CD4-positive, alpha-beta T cell treated with Interleukin-10 for 1 hour (primary cell): ENCODE results near the gene TRDMT1.
"Not testable (repeated sequence)": the region's sequence is repeated elsewhere in the genome, so short reads cannot be mapped to it uniquely, and the experiment has no call there.

ENCODE experiments used
- DNase-seq: peaks from one replicate; pipeline ENCODE4 v3.0.0-alpha.2; 2020

The TRDMT1 gene

GRCh38 chr10:17125206-17125893 is 76.1 kb downstream of the TRDMT1 start:
- DNase-seq, result no peak

DNA sequence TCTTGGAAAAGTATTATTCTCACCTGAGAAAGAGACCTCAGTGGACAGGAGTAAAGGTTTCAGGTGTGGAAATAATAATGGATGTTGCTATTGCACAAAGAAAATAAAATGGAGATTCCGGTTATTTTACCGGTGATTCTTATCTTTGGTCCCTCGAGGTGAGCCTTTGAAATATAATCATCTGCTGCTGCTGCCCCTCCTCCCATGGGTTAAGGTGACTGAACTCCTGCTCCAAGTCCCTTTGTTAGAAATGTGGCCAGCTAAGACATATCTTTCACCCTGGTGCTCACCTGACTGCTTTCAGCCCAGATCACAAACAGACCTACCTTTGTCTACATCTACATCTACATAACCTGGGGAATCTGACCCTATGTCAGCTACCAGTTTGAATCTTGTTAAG is 77.5 kb downstream of the TRDMT1 start:
- DNase-seq, result no peak

DNA sequence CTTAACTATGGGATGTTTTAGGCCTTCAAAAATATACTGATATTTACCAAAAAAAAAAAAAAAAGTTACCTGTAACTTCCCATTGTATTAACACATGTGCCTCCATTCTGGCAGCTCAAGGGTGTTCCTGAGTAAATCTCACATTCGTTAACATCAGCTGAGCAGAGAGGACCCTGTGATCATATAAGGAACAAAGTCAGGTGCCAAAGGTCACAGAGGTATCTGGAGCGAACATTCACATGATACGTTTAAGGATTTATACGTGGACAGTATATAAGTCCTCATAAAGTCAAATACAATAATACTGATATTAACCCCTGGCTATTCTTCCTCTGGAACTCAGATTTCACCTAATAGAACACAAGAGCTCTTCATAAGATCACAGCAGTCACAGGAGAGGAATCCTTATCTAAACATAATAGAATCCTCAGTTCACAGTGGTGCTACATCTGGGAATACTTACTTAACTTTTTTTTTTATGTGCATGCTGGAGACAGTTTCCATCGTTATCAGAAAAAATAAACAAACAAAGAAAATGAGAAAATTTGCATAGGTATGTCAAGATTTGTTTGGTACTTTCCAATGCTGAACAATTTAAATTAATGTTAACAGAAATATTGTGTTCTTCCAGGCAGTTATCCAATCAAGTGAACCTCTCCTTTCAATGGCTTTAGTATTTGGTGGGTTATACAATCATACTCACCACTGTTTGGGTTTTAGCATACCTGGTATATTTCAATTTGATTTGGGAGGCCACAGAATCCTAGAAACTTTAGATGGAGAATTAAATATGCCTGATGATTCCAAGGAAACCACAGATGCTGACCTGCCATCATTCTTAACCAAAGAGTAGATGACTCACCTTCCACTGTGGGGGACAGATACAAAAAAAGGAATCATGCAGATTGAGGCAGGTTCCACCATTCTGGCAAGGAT is 78.5 kb downstream of the TRDMT1 start:
- DNase-seq, result no peak

DNA sequence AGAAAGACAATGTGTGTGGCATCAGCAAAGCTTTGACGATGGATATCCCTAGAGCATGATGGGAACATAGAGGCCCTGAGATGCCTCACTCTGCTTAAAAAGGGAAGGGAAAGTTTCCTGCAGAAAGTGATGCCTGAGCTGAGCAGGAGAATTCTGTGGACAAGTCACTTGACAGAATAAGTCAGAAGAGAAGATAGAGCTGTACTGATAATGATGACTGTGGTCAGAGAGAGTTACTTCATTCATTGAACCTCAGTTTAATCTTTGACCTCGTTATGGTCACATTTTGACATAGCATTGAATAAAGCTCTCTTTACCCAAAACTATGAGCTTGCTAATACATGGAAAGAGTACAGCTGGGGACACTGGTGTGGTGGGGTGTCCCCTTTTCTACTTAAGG is 79.4 kb downstream of the TRDMT1 start:
- no peak for DNase-seq

DNA sequence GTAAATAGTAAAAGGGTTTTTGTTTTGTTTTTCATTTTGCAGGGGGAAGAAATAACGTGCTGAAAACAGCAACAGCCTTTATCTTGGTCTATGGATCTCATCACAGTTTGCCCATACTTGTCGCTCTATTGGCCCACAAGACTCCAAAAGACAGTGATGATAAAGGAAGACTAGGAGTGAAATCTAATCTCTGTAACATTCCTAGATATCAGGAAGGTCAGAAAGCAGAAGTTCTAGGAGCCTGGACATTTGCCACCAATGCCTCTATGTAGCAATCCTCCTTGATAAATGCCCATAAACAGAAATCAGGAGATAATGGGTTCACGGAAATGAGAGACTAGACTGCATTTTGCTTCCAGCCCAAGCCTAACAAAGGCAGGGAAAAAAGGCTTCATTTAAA is 80.8 kb downstream of the TRDMT1 start:
- DNase-seq, result no peak

DNA sequence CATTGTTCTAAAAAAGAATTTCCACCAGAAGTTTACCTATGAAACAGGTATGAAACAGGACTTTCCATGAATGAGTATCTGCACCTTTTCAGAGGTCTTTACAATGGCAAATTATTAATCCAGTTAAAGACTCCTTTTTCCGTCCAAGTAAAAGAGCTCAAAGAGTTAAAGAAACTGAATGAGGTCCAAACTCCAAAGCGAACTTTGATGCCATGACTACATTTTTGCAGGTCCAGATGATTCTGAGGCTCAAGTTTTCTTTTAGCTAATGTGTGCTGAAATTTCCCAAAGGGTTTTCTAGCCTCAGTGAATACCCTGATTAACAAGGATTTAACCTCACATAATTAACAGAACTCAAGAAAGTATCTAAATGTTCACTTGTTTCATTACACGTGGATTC is 81.6 kb downstream of the TRDMT1 start:
- no peak for DNase-seq

- no peak for DNase-seq
Measured at GRCh38 chr10:17116193-17116592, 85.3 kb downstream of the TRDMT1 start.

DNA sequence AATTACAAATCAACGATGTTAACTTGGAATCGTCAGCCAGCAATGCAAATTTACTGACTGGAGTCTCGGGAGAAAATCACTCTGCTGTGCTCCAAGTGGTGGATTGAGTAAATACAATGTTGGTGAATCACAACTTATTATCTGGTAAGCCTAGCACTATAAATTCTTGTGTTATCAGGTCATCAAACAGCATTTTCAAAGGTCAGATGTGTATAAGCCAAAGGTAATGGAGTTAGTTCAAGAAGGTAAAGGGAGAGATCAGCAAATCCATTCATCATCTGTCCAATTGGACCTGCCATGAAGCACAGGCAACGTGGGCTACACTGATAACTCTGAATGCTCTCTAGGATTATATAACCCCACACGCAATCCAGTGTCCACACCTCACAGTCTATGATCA is 85.8 kb downstream of the TRDMT1 start:
- no peak for DNase-seq

DNA sequence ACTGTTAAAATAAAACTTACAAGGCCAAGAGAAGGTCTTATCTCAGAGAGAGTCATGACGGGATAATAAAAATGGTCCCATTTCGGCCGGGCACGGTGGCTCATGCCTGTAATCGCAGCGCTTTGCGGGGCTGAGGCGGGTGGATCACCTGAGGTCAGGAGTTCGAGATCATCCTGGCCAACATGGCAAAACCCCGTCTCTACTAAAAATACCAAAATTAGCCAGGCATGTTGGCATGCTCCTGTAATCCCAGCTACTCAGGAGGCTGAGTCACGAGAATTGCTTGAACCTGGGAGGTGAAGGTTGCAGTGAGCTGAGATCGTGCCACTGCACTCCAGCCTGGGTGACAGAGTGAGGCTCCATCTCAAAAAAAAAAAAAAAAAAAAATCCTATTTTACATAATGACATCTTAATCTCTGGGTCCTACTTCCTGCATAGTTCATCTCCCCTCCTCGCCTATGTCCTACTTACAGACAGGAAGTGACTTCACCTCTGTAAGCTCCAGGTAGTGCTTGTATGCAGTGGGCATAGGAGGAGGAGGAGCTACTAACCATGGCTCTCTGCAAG is 86.5 kb downstream of the TRDMT1 start:
- not testable (repeated sequence) for DNase-seq

- DNase-seq, result no peak
Measured at GRCh38 chr10:17113889-17114540, 87.5 kb downstream of the TRDMT1 start.

- DNase-seq, result no peak
Measured at GRCh38 chr10:17113346-17113745, 88.1 kb downstream of the TRDMT1 start.

- DNase-seq, result no peak
Measured at GRCh38 chr10:17112566-17112965, 88.9 kb downstream of the TRDMT1 start.

- no peak for DNase-seq
Measured at GRCh38 chr10:17109475-17110207, 91.8 kb downstream of the TRDMT1 start.

GRCh38 chr10:17109046-17109445 is 92.4 kb downstream of the TRDMT1 start:
- DNase-seq, result no peak

- no peak for DNase-seq
Measured at GRCh38 chr10:17106991-17107390, 94.5 kb downstream of the TRDMT1 start.

GRCh38 chr10:17101910-17102266 is 99.6 kb downstream of the TRDMT1 start:
- DNase-seq, result no peak

GRCh38 chr10:17101257-17101909 is 100.1 kb downstream of the TRDMT1 start:
- DNase-seq, result no peak

- no peak for DNase-seq
Measured at GRCh38 chr10:17100586-17100985, 100.9 kb downstream of the TRDMT1 start.

DNA sequence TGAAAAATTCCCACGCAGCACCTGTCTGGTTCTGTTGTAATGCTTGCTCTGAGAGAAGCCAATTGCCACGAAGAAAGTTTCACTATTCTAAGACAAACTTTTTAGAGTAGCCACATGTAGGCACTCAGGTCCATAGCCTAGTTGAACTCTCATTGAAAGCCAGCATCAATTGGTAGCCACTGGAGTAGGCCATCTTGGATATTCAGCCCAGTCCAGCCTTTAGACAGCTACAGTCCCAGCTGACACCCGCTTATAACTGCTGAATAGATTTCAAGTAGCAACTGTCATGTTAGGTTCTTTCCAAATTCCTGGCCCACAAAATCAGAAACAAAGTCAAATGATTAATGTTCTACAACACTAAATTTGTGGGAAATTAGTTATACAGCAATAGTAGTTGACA is 103.5 kb downstream of the TRDMT1 start:
- no peak for DNase-seq
